ENCODE data around the gene TBC1D22A. TPM values are rescaled to one million over a fixed set of nuclear protein-coding genes. Genes with fewer than 3 reads are reported as not detected.

The TBC1D22A gene
- total and polyA plus RNA-seq, 9 donors: 12.5 to 25.6 (median 18.5) TPM

DNA sequence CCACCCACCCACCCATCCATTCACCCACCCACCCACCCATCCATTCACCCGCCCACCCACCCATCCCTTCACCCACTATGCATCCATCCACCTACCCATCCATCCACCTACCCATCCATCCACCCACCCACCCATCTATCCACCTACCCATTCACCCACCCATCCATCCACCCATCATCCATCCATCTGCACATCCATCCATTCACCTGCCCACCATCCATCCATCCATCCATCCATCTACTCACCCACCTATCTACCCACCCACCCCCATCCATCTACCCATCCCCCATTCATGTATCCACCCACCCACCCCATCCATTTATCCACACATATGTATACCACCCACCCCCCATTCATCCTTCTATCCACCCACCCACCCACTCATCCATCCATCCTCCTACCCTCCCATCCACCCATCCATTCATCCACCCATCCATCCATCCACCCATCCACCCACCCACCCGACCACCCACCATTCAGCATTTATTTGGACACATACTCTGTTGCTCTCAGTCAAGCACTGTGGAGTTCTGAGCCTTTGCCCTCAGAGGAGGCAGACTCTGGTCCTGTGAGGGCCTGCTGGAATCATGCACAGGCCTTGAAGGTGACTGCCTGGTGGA lies 380.1 kb downstream of the TBC1D22A start:
- peaks cover 4% of the 10 kb centered on the region for H3K4me1 ChIP-seq (ENCODE audit: insufficient read depth)
- intact Hi-C loops (cut with DNase I): no loop called here
- WGBS, 3 donors: 91 to 100% (median 96%) methylated on average over 1 to 2 of the region's 2 CpGs

DNA sequence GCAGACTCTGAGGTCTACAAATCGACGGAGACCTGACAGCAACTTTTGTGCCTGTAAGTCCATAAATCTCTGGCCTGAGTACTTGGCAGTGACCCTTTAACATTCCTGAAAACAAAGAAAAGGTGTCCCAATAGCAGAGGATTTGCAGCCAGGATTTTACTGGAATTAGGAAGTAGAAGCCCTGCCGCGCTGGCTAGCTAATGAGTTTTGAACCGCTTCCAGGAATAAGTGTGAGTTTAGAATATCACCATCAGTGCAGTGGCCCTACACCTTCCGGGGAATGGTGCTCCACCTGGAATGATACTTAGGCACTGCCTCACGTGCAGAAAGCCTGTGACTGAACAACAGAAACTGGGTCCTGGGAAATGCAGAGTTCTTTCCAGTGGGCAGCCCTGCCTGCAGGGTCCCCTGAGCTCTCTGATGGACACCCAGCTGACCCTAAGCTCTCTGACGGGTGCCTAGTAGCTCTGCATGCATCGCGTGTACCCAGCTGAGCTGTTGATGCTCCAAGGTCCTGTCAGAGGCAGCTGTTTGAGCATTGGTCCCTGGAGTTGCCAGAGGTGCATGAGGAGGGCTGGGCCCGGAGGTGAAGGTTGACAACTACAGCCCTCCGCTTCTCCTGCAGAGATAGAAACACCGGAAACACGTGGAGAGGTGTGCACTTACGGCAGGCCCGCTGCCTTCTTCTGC lies 380.9 kb downstream of the TBC1D22A start:
- H3K4me1 ChIP-seq (ENCODE audit: insufficient read depth): peaks cover 4% of the 10 kb centered on the region
- no peaks in the 10 kb centered on the region for H3K36me3 ChIP-seq
- no peak for DNase-seq
- H3K9me3 ChIP-seq: no peaks in the 10 kb centered on the region
- WGBS, 3 donors: 86 to 91% (median 89%) methylated on average over 15 to 16 of the region's 16 CpGs
- TF ChIP-seq EP300 (IDR thresholded peaks at IDR 0.05) (no peak), POLR2A (IDR thresholded peaks at IDR 0.05) (no peak)
- TF ChIP-seq, protein P1, sequence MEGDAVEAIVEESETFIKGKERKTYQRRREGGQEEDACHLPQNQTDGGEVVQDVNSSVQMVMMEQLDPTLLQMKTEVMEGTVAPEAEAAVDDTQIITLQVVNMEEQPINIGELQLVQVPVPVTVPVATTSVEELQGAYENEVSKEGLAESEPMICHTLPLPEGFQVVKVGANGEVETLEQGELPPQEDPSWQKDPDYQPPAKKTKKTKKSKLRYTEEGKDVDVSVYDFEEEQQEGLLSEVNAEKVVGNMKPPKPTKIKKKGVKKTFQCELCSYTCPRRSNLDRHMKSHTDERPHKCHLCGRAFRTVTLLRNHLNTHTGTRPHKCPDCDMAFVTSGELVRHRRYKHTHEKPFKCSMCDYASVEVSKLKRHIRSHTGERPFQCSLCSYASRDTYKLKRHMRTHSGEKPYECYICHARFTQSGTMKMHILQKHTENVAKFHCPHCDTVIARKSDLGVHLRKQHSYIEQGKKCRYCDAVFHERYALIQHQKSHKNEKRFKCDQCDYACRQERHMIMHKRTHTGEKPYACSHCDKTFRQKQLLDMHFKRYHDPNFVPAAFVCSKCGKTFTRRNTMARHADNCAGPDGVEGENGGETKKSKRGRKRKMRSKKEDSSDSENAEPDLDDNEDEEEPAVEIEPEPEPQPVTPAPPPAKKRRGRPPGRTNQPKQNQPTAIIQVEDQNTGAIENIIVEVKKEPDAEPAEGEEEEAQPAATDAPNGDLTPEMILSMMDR (IDR thresholded peaks at IDR 0.05): no peak
- no peak overlapping the region for H3K27ac ChIP-seq
- H3K27me3 ChIP-seq: no peaks in the 10 kb centered on the region
- H3K4me3 ChIP-seq: no peak overlapping the region
- intact Hi-C loops (cut with DNase I): no loop called here

More for the DNA sequence above, 380.1 kb downstream of the TBC1D22A start:
- H3K4me3 ChIP-seq: no peak overlapping the region
- no peaks in the 10 kb centered on the region for H3K27me3 ChIP-seq
- no peak for DNase-seq
- no peak overlapping the region for H3K27ac ChIP-seq
- TF ChIP-seq EP300 (IDR thresholded peaks at IDR 0.05): no peak
- TF ChIP-seq, protein P1 (IDR thresholded peaks at IDR 0.05): no peak
- TF ChIP-seq POLR2A (IDR thresholded peaks at IDR 0.05): no peak
- H3K36me3 ChIP-seq: no peaks in the 10 kb centered on the region
- no peaks in the 10 kb centered on the region for H3K9me3 ChIP-seq

DNA sequence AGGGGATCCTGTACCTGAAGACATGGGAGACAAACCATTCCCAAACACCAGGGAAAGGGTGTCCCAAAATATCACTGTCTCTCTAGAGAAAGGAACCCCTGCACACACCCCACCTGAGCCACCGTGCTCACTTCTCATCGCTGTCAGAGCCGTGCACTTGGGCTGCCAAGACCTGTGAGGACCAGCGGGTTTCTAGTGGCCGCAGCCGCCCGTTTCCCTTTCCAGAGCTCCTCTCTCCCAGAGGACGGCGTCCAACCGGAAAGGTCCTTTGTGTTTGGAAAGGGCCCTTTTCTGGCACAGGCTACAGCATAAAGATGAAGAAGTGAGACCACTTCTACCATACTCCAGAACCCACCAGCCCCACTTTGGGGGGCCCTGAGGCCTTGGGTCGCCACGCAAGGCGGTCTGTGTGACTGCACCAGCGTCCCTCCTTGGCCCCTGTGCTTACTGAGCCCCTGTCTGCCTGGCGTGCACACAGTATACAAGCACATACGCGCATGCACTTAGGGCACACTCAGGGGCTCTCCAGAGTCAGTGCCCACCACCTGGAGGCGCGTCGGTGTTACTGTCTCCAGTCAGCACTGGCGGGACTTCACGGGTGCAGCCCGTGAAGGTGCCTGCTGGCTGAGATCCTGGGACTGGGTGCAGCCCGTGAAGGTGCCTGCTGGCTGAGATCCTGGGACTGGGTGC lies 381.8 kb downstream of the TBC1D22A start:
- 97 to 98% (median 98%) methylated on average over 24 of the region's 24 CpGs for WGBS, 3 donors

DNA sequence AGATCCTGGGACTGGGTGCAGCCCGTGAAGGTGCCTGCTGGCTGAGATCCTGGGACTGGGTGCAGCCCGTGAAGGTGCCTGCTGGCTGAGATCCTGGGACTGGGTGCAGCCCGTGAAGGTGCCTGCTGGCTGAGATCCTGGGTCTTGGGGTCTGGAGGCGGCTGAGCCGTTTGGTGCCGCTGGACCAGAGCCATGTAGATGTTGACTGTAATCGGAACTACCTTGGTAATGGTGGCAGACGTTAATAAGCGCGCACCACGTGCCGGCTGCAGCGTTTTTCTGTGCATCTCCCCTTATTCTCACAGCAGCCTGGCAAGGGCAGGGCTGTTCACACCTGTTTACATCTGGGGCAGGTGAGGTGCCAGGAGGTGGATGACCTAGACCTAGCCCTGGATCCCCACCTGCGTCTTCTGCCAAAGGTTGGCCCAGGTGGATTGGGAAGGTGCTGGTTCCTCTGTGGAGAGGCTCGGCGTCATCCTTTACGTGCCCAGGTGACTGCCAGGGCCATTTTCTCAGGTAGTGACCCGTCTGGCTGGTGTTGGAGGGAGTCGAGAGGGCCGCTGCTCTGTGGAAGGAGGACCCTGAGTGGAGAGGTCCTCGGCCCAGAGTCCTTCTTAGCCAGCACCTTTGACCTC lies 382.5 kb downstream of the TBC1D22A start:
- H3K27ac ChIP-seq: no peak overlapping the region
- no peak for DNase-seq
- TF ChIP-seq EP300 (IDR thresholded peaks at IDR 0.05) (no peak), POLR2A (IDR thresholded peaks at IDR 0.05) (no peak)
- TF ChIP-seq, protein P1 (IDR thresholded peaks at IDR 0.05): no peak
- H3K9me3 ChIP-seq: no peaks in the 10 kb centered on the region
- intact Hi-C loops (cut with DNase I): no loop called here
- 91 to 93% (median 92%) methylated on average over 19 to 20 of the region's 21 CpGs for WGBS, 3 donors
- peaks cover 4% of the 10 kb centered on the region for H3K4me1 ChIP-seq (ENCODE audit: insufficient read depth)
- H3K27me3 ChIP-seq: no peaks in the 10 kb centered on the region
- H3K36me3 ChIP-seq: no peaks in the 10 kb centered on the region
- no peak overlapping the region for H3K4me3 ChIP-seq

More for the DNA sequence above, 381.8 kb downstream of the TBC1D22A start:
- no peaks in the 10 kb centered on the region for H3K27me3 ChIP-seq
- H3K4me1 ChIP-seq (ENCODE audit: insufficient read depth): peaks cover 4% of the 10 kb centered on the region
- H3K36me3 ChIP-seq: no peaks in the 10 kb centered on the region
- H3K27ac ChIP-seq: no peak overlapping the region
- intact Hi-C loops (cut with DNase I): no loop called here
- no peak for DNase-seq
- no peak overlapping the region for H3K4me3 ChIP-seq
- TF ChIP-seq EP300 (IDR thresholded peaks at IDR 0.05) (no peak), POLR2A (IDR thresholded peaks at IDR 0.05) (no peak)
- TF ChIP-seq, protein P1 (IDR thresholded peaks at IDR 0.05): no peak
- no peaks in the 10 kb centered on the region for H3K9me3 ChIP-seq

Measured in ovary (tissue), 9 donors.